ENCODE results near the gene PLAU.

PLAU gene

DNA sequence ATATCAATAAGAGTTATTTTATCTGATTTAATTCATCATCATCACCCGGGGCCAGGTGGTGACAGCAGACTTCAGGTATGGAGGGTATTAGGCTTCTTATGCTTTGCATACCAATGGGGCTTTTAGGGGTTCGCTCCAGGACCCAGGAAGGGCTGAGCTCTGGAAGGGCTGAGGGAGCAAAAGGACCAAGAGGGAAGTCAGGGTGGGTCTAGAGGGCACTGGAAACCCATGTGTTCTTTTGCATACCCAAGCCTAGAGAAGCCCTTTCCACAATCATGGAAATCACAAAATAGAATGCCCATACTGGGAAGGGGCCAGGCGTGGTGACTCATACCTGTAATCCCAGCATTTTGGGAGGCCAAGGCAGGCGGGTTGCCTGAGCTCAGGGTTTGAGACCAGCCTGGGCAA is 56.1 kb downstream of the PLAU start:
- H3K36me3 Mint-ChIP-seq: no peaks in the 10 kb centered on the region
- peaks cover 18% of the 10 kb centered on the region for H3K27me3 Mint-ChIP-seq
- CTCF ChIA-PET: interaction anchor here (1.1 kb wide), 1 partner anchor 10 kb away, joined by 4 read pairs; no protein-coding TSS in a partner anchor
- H3K4me3 Mint-ChIP-seq: no peak overlapping the region
- H3K27ac Mint-ChIP-seq: no peak overlapping the region
- DNase-seq: no peak
- no peaks in the 10 kb centered on the region for H3K9me3 Mint-ChIP-seq
- no peaks in the 10 kb centered on the region for H3K4me1 Mint-ChIP-seq

Data from activated naive CD4-positive, alpha-beta T cell treated with anti-CD3 and anti-CD28 coated beads, Interleukin-2, amount 10 ng/mL, durations not matched to agents 7 days and 5 days (primary cell).